Cardiac muscle cell (in vitro differentiated cells and primary cell): ENCODE measurements around the gene GZMA. TPM values are rescaled to one million over a fixed set of nuclear protein-coding genes. Genes with fewer than 3 reads are reported as not detected.

Experiments used
- DNase-seq, 2 donors: peaks; one replicate each; pipeline versions ENCODE4 v3.0.0 to v3.0.0-alpha.2; 2010 to 2017; ENCODE audit warnings: low read depth in 1 of 2, low spot score in 1 of 2
- H3K27ac ChIP-seq: fragments of 200-600 bp; sonication (generic); 2 replicates; pipeline ENCODE4 v1.5.1; 2016
- H3K27me3 ChIP-seq: fragments of 200-600 bp; sonication (generic); 2 replicates; pipeline ENCODE4 v1.6.0; 2016; ENCODE audit warnings: control low read depth
- H3K36me3 ChIP-seq: fragments of 200-600 bp; sonication (generic); 2 replicates; pipeline ENCODE4 v1.5.1; 2016; ENCODE audit warnings: control low read depth
- H3K4me1 ChIP-seq: fragments of 200-600 bp; sonication (generic); 2 replicates; pipeline ENCODE4 v1.8.1; 2017; ENCODE audit warnings: low read depth, mild to moderate bottlenecking, mixed run types
- H3K4me3 ChIP-seq: fragments of 200-600 bp; sonication (generic); 2 replicates; pipeline ENCODE4 v1.5.1; 2016; ENCODE audit warnings: mild to moderate bottlenecking
- H3K9me3 ChIP-seq: fragments of 200-600 bp; sonication (generic); 2 replicates; pipeline ENCODE4 v1.5.1; 2017; ENCODE audit warnings: low read depth, mild to moderate bottlenecking, control low read depth
- polyA plus RNA-seq: library from polyadenylated mRNA; unstranded; fragments of >200 nt; fragmentation: Nextera tagmentation; extraction: Ambion mirVana; gene quantifications from 2 replicates; pipeline ENCODE4 v1.2.1, GENCODE V29; 2016
- total RNA-seq: library from RNA; depleted of rRNA; stranded (reverse); fragments of >200 nt; gene quantifications from 2 replicates; pipeline ENCODE4 v1.2.3, GENCODE V29; 2016
- TF ChIP-seq, protein P1 (sequence below): IDR thresholded peaks from 2 replicates; pipeline ENCODE4 v1.5.1; 2012; ENCODE audit warnings: low read depth, mild to moderate bottlenecking, low read length

Gene GZMA
- total and polyA plus RNA-seq, 2 experiments from 2014 or later, result not detected

DNA sequence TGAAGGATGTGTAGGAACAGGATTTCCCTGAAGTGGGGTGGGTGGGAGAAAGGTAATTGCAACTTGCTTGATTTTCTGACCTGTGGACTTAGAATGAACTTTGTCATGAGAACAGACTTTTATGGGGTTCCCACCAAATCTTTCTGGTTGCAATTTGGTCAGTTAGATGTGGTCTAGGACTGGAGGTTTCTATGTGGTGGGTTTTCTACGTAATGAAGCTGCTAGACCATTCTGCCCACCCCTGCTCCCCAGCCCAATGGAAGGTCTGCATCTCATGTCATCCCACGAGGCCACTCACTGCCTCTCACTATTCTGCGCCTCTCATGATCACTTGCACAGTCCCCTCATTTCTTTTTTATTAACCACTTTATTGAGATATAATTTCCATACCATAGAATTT, 37.9 kb upstream of the GZMA start:
- Histone ChIP-seq H3K4me1 (peaks cover 12% of the 10 kb centered on the region), H3K4me3 (no peak overlapping the region), H3K27me3 (no peaks in the 10 kb centered on the region), H3K36me3 (no peaks in the 10 kb centered on the region), H3K9me3 (no peaks in the 10 kb centered on the region), H3K27ac (no peak overlapping the region)
- TF ChIP-seq, protein P1, sequence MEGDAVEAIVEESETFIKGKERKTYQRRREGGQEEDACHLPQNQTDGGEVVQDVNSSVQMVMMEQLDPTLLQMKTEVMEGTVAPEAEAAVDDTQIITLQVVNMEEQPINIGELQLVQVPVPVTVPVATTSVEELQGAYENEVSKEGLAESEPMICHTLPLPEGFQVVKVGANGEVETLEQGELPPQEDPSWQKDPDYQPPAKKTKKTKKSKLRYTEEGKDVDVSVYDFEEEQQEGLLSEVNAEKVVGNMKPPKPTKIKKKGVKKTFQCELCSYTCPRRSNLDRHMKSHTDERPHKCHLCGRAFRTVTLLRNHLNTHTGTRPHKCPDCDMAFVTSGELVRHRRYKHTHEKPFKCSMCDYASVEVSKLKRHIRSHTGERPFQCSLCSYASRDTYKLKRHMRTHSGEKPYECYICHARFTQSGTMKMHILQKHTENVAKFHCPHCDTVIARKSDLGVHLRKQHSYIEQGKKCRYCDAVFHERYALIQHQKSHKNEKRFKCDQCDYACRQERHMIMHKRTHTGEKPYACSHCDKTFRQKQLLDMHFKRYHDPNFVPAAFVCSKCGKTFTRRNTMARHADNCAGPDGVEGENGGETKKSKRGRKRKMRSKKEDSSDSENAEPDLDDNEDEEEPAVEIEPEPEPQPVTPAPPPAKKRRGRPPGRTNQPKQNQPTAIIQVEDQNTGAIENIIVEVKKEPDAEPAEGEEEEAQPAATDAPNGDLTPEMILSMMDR, result no peak
- no peak for DNase-seq

DNA sequence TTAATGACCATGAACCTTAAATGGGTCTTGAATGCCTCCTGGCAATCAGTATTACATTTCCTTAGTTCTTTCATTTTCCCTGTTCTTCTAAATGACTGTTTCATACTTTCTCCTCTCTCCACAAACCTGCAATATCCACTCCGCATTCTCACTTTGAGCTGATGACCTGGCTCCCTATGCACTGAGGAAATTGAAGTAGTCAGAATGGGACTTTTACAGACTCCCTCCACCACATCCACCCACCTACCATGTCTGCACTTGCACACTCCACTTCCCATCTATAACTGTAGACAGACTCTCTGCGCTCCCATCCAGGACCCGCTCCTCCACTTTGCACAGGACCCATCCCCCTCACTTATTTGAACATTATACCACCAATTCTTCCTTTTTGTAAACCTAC, 36.2 kb upstream of the GZMA start:
- DNase-seq, result no peak
- Histone ChIP-seq H3K36me3 (no peaks in the 10 kb centered on the region), H3K4me1 (peaks cover 12% of the 10 kb centered on the region), H3K9me3 (no peaks in the 10 kb centered on the region), H3K27me3 (no peaks in the 10 kb centered on the region), H3K27ac (peak overlapping the region; percentile 34), H3K4me3 (no peak overlapping the region)
- TF ChIP-seq, protein P1, result no peak

DNA sequence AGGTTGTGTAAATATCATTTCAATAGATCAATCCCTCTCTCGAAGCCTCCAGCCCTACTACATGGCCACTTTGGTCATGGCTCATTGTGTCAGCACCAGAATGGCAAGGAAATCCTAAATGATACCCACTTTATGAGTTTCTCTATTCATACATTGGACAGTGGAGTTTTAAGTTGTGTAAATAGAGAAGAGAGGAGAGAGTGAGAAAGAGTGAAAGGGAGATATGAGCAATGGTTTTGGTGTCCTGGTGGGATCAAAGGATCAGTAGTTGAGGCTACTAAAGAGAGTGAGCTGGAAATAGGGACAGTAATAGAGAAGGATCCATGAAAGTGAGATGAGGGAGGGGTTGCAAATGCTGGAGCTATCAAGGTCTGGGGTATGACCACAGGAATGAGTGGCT, 31.5 kb upstream of the GZMA start:
- DNase-seq, result no peak
- TF ChIP-seq, protein P1, result no peak
- no peaks in the 10 kb centered on the region for H3K36me3 ChIP-seq
- peaks cover 12% of the 10 kb centered on the region for H3K4me1 ChIP-seq
- no peaks in the 10 kb centered on the region for H3K9me3 ChIP-seq
- no peak overlapping the region for H3K4me3 ChIP-seq
- H3K27ac ChIP-seq, result no peak overlapping the region
- H3K27me3 ChIP-seq, result no peaks in the 10 kb centered on the region

DNA sequence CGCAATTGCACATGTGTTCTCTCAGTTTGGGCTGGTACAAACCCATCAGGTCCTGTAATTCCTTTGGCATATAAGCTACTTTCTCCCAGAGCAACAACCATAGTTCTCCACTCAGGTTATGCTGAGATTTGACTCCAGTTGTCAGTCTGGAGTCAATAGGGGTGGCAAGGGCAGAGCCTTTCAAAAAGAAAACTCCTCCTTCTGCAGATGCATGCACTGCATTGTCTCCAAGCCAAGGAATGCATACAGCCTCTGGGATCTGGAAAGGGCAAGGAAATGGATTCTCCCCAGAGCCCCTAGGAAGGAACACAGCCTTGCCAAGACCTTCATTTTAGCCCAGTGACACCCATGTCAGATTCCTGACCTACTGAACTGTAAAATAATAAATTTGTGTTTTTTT, 31.0 kb upstream of the GZMA start:
- Histone ChIP-seq H3K9me3 (no peaks in the 10 kb centered on the region), H3K27me3 (no peaks in the 10 kb centered on the region), H3K4me1 (peaks cover 10% of the 10 kb centered on the region), H3K4me3 (no peak overlapping the region), H3K27ac (no peak overlapping the region), H3K36me3 (no peaks in the 10 kb centered on the region)
- TF ChIP-seq, protein P1, result no peak
- no peak for DNase-seq

DNA sequence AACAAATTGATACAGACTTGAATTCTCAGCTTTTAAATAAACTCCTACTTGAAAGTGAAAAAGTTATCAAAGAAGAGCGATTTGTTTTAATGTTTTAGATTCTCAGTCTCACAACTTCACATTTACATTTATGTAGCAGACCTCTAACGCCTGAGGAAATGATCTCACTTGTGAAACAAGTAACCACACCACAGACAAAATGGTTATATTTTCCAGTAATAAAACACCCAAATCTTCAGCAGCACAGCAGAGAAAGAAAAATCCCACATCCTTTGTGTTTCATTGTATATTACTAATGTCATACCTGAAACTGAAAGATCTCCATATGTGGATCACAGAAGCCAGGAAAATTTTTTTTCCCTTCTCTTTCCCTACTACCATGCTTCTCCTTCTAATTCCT, 29.8 kb upstream of the GZMA start:
- TF ChIP-seq, protein P1, result no peak
- DNase-seq, result no peak
- no peak overlapping the region for H3K27ac ChIP-seq

DNA sequence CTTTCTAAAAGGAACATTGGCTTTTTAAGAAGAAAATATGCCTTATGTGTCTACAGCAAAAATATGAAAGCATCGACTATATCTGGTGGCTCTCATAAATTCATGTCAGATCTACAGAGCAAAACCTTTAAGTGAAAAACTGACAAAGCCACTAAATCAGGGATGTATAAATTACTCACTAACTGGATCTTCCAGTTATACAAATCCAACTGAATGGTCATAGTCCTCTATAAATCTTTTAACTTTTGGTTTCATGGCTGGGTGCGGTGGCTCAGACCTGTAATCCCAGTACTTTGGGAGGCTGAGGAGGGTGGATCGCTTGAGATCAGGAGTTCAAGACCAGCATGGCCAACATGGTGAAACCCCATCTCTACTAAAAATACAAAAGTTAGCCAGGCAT, 29.2 kb upstream of the GZMA start:
- H3K9me3 ChIP-seq, result no peaks in the 10 kb centered on the region

More for the DNA sequence above, 29.8 kb upstream of the GZMA start:
- no peaks in the 10 kb centered on the region for H3K4me1 ChIP-seq
- H3K36me3 ChIP-seq, result no peaks in the 10 kb centered on the region
- no peak overlapping the region for H3K4me3 ChIP-seq
- no peaks in the 10 kb centered on the region for H3K9me3 ChIP-seq
- H3K27me3 ChIP-seq, result no peaks in the 10 kb centered on the region

More for the DNA sequence above, 29.2 kb upstream of the GZMA start:
- DNase-seq, result no peak
- H3K27me3 ChIP-seq, result no peaks in the 10 kb centered on the region
- TF ChIP-seq, protein P1, result no peak
- no peaks in the 10 kb centered on the region for H3K36me3 ChIP-seq
- H3K27ac ChIP-seq, result no peak overlapping the region
- no peak overlapping the region for H3K4me3 ChIP-seq
- no peaks in the 10 kb centered on the region for H3K4me1 ChIP-seq
